IPS-20b (cell line): ENCODE data around the gene UPK3A.
"Not testable (repeated sequence)": the region's sequence is repeated elsewhere in the genome, so short reads cannot be mapped to it uniquely, and the experiment has no call there.

ENCODE experiments used
- H3K27ac ChIP-seq: one replicate; pipeline ENCODE4 v1.5.1; 2013; ENCODE audit warnings: low read length
- H3K27me3 ChIP-seq: 2 replicates; pipeline ENCODE4 v1.6.1; 2013; ENCODE audit warnings: mild to moderate bottlenecking, low read length, inconsistent platforms; ENCODE audit not compliant: insufficient read depth
- H3K36me3 ChIP-seq: 2 replicates; pipeline ENCODE4 v1.6.1; 2013; ENCODE audit warnings: low read depth, mild to moderate bottlenecking, inconsistent platforms, low read length, moderate library complexity; ENCODE audit not compliant: insufficient read depth
- H3K4me1 ChIP-seq: 2 replicates; pipeline ENCODE4 v1.6.1; 2013; ENCODE audit warnings: mild to moderate bottlenecking, control low read depth, inconsistent platforms, low read length, moderate library complexity; ENCODE audit not compliant: insufficient read depth
- H3K4me3 ChIP-seq: 2 replicates; pipeline ENCODE4 v1.5.1; 2013; ENCODE audit warnings: mild to moderate bottlenecking, low read length, inconsistent platforms
- H3K9ac ChIP-seq: 2 replicates; pipeline ENCODE4 v1.6.1; 2013; ENCODE audit warnings: low read depth, mild to moderate bottlenecking, inconsistent platforms, low read length, moderate library complexity
- H3K9me3 ChIP-seq: 2 replicates; pipeline ENCODE4 v1.6.1; 2013; ENCODE audit warnings: mild to moderate bottlenecking, low read depth, low read length, inconsistent platforms; ENCODE audit not compliant: insufficient read depth

Gene UPK3A

DNA sequence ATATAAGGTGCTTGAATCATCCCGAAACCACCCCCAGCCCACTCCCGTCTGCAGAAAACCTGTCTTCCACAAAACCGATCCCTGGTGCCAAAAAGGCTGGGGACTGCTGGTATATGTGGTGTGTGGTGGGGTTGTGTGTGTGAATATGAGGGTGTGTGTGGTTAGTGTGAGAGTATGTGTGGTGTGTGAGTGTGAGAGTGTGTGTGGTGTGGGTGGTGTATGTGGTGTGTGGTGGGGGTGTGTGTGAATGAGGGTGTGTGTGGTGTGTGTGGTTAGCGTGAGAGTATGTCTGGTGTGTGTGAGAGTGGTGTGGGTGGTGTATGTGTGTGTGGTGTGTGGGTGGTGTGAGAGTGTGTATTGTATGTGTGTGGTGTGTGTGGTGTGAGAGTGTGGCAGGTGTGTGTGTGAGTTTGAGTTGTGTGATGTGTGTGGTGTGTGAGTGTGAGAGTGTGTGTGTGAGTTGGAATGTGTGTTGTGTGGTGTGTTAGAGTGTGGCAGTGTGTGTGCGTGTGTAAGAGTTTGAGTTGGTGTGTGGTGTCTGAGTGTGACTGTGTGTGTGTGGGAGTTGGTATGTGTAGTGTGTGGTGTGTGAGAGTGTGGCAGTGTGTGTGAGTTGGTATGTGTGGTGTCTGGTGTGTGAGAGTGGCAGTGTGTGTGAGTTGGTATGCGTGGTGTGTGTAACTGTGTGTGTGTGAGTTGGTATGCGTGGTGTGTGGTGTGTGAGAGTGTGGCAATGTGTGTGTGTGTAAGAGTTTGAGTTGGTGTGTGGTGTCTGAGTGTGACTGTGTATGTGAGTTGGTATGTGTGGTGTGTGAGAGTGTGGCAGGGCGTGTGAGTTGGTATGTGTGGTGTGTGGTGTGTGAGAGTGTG is 6.5 kb downstream of the UPK3A start:
- Histone ChIP-seq H3K27me3 (peaks cover 9% of the 10 kb centered on the region), H3K9ac (no peak overlapping the region), H3K4me1 (no peaks in the 10 kb centered on the region; the same call in 1 of the 2 replicates), H3K27ac (no peak overlapping the region), H3K9me3 (no peaks in the 10 kb centered on the region), H3K36me3 (no peaks in the 10 kb centered on the region), H3K4me3 (no peak overlapping the region)

DNA sequence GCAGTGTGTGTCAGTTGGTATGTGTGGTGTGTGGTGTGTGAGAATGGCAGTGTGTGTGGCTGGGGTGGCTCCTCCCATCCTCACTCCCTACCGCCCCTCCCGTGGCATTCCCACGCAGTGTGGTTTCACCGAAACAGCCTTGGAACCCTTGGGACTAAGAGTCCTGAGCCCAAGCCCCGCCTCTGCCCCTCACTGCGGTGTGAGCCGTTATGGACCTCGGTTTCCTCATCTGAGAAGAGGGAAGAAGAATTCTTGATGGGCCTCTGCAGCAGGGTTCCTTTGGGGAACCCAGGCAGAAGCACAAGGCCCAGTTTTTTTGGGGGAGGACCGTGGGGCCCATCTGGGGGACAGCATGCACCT is 7.2 kb downstream of the UPK3A start:
- Histone ChIP-seq H3K9ac (no peak overlapping the region), H3K4me3 (no peak overlapping the region), H3K27ac (no peak overlapping the region), H3K4me1 (no peaks in the 10 kb centered on the region), H3K9me3 (no peaks in the 10 kb centered on the region), H3K36me3 (no peaks in the 10 kb centered on the region), H3K27me3 (0 out of 2 replicates have a peak, but pooled peaks cover 4% of the 10 kb centered on the region)

DNA sequence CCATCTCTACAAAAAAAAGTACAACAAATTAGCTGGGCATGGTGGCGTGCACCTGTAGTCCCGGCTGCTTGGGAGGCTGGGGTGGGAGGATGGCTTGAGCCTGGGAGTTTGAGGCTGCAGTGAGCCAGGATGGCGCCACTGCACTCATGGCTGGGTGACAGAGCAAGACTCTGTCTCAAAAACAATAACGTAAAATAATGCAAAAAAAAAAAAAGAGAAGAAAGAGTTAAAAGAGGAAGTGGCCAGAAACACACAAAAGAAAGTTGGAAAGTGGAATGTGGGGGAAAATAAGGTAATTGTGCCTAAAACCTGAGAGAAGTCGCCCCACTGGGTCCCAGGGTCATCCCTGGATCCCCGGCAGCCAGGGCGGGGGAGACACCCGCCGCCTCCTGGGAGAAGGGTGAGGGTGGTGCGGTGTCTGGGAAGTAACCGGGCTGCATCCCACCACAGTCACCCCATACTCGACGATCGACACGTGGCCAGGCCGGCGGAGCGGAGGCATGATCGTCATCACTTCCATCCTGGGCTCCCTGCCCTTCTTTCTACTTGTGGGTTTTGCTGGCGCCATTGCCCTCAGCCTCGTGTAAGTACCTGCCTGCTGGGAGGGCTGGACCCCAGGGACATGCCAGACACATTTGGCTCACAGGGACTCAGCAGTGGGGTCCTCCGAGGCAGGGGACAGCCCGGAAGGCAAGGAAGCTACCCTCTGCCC is 8.1 kb downstream of the UPK3A start:
- 0 out of 2 replicates have a peak, but pooled peaks cover 4% of the 10 kb centered on the region for H3K27me3 ChIP-seq
- no peaks in the 10 kb centered on the region for H3K4me1 ChIP-seq
- H3K4me3 ChIP-seq: no peak overlapping the region
- H3K9ac ChIP-seq: no peak overlapping the region
- H3K27ac ChIP-seq: no peak overlapping the region
- no peaks in the 10 kb centered on the region for H3K36me3 ChIP-seq
- H3K9me3 ChIP-seq: no peaks in the 10 kb centered on the region

- Histone ChIP-seq H3K4me3 (no peak overlapping the region), H3K36me3 (no peaks in the 10 kb centered on the region), H3K9ac (no peak overlapping the region), H3K4me1 (no peaks in the 10 kb centered on the region), H3K9me3 (no peaks in the 10 kb centered on the region), H3K27ac (no peak overlapping the region), H3K27me3 (0 out of 2 replicates have a peak, but pooled peaks cover 4% of the 10 kb centered on the region)
Observed at GRCh38 chr22:45294030-45294429, 9.3 kb downstream of the UPK3A start.

DNA sequence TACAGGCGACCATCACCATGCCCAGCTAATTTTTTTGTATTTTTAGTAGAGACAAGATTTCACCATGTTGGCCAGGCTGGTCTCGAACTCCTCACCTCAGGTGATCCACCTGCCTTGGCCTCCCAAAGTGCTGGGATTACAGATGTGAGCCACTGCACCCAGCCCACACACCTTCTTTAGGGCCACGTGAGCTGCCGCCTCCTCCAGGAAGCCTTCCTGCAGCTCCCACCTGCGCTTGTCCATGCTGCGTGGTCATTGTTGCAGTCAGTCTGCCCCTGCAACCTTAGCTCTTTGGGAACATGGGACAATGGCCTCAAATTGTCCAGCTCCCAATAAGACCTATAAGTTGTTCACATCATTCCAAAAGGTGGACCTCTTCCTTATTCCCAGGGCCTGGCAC is 10.3 kb downstream of the UPK3A start:
- not testable (repeated sequence) for H3K27me3 ChIP-seq, H3K9ac ChIP-seq, H3K4me1 ChIP-seq, H3K9me3 ChIP-seq, H3K27ac ChIP-seq, H3K36me3 ChIP-seq, H3K4me3 ChIP-seq

DNA sequence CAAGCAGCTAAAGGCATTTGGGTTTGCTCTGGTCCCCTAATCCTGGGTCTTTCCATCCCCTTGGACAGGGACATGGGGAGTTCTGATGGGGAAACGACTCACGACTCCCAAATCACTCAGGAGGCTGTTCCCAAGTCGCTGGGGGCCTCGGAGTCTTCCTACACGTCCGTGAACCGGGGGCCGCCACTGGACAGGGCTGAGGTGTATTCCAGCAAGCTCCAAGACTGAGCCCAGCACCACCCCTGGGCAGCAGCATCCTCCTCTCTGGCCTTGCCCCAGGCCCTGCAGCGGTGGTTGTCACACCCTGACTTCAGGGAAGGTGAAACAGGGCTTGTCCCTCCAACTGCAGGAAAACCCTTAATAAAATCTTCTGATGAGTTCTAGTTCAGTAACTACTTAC is 10.7 kb downstream of the UPK3A start:
- Histone ChIP-seq H3K4me3 (no peak overlapping the region), H3K27me3 (no peaks in the 10 kb centered on the region), H3K4me1 (no peaks in the 10 kb centered on the region), H3K9ac (no peak overlapping the region), H3K9me3 (no peaks in the 10 kb centered on the region), H3K36me3 (no peaks in the 10 kb centered on the region), H3K27ac (no peak overlapping the region)

DNA sequence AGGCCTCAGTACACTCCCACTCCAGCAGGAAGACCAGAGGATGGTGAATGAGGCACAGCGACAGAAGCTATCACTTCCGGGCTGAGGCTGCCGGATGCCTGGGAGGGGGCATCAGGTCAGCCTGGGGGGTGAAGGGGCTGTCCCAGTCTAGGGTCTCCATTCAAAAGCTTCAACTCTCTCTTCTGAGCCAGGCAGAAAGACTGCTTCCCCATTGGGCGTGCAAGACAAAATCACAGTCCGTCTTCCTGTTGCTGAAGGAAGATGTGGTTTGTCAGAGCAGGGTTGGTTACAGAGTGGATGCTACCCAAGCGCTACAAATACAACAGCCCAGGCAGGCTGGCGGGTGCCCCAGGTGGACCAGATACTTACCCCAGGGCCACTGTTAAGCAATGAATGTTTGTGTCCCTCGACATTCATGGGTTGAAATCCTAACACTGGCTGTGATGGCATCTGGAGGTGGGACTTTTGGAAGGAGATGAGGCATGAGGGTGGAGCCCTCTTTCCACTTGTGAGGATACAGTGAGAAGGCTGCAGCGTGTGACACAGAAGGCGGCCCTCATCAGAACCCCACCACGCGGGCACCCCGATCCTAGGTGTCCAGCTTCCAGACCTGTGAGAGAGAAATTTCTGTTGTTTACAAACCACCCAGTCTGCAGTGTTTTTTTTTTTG is 12.0 kb downstream of the UPK3A start:
- Histone ChIP-seq H3K36me3 (no peaks in the 10 kb centered on the region), H3K27me3 (no peaks in the 10 kb centered on the region), H3K4me3 (no peak overlapping the region), H3K4me1 (no peaks in the 10 kb centered on the region), H3K9me3 (no peaks in the 10 kb centered on the region), H3K27ac (no peak overlapping the region), H3K9ac (no peak overlapping the region)

GRCh38 chr22:45298934-45299505 is 14.3 kb downstream of the UPK3A start:
- no peak overlapping the region for H3K27ac ChIP-seq
- no peak overlapping the region for H3K9ac ChIP-seq
- no peaks in the 10 kb centered on the region for H3K4me1 ChIP-seq
- no peaks in the 10 kb centered on the region for H3K36me3 ChIP-seq
- no peaks in the 10 kb centered on the region for H3K27me3 ChIP-seq
- no peak overlapping the region for H3K4me3 ChIP-seq
- H3K9me3 ChIP-seq: no peaks in the 10 kb centered on the region

GRCh38 chr22:45302751-45303150 is 18.0 kb downstream of the UPK3A start:
- Histone ChIP-seq H3K9ac (no peak overlapping the region), H3K27me3 (no peaks in the 10 kb centered on the region), H3K36me3 (no peaks in the 10 kb centered on the region), H3K4me3 (no peak overlapping the region), H3K4me1 (no peaks in the 10 kb centered on the region), H3K27ac (no peak overlapping the region), H3K9me3 (no peaks in the 10 kb centered on the region)

GRCh38 chr22:45303181-45303580 is 18.4 kb downstream of the UPK3A start:
- no peaks in the 10 kb centered on the region for H3K36me3 ChIP-seq
- no peak overlapping the region for H3K27ac ChIP-seq
- H3K4me1 ChIP-seq: no peaks in the 10 kb centered on the region
- no peaks in the 10 kb centered on the region for H3K9me3 ChIP-seq
- H3K4me3 ChIP-seq: no peak overlapping the region
- no peaks in the 10 kb centered on the region for H3K27me3 ChIP-seq
- H3K9ac ChIP-seq: no peak overlapping the region

DNA sequence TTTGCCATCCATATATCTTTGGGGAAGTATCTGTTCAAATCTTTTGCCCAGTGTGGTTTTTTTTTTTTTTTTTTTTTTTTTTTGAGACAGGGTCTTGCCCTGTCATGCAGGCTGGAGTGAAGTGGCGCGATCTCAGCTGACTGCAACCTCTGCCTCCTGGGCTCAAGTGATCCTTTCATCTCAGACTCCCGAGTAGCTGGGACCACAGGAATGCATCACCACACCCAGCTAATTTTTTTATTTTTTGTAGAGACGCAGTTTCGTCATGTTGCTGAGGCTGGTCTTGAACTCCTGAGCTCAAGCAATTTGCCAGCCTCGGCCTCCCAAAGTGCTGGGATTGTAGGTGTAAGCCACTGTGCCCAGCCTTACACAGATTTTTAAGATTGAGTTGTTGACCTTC is 20.2 kb downstream of the UPK3A start:
- Histone ChIP-seq H3K4me3 (no peak overlapping the region), H3K9ac (no peak overlapping the region), H3K27me3 (no peaks in the 10 kb centered on the region), H3K27ac (no peak overlapping the region), H3K4me1 (no peaks in the 10 kb centered on the region; the same call in 1 of the 2 replicates), H3K9me3 (no peaks in the 10 kb centered on the region), H3K36me3 (no peaks in the 10 kb centered on the region)
